Activated CD4-positive, alpha-beta memory T cell treated with anti-CD3 and anti-CD28 coated beads, Interleukin-2, amount 10 ng/mL, durations not matched to agents 7 days and 5 days (primary cell): Measurements from ENCODE around the gene POMGNT2. TPM values are rescaled to one million over a fixed set of nuclear protein-coding genes. Genes with fewer than 3 reads are reported as not detected.

ENCODE experiments used
- CTCF ChIA-PET: fragments of 350-600 bp; sonication (Branson Sonifier 250); formaldehyde crosslinking; loops from one replicate; lab custom pipeline; 2021; ENCODE audit warnings: antibody characterized with exemption, inconsistent platforms; lab: Charles Lee
- POLR2A ChIA-PET: fragments of 350-600 bp; sonication (Branson Sonifier 250); formaldehyde crosslinking; loops from one replicate; lab custom pipeline; 2021; ENCODE audit warnings: antibody characterized with exemption; lab: Charles Lee
- DNase-seq: peaks from one replicate; pipeline ENCODE4 v3.0.0-alpha.2; 2020
- H3K27ac Mint-ChIP-seq: one replicate; pipeline ENCODE4 v1.8.0; 2021; ENCODE audit warnings: mild to moderate bottlenecking, mixed read lengths
- H3K27me3 Mint-ChIP-seq: one replicate; pipeline ENCODE4 v1.8.0; 2021; ENCODE audit warnings: mixed read lengths
- H3K36me3 Mint-ChIP-seq: one replicate; pipeline ENCODE4 v1.8.0; 2021; ENCODE audit warnings: low read depth, mixed read lengths
- H3K4me1 Mint-ChIP-seq: one replicate; pipeline ENCODE4 v1.8.0; 2021; ENCODE audit warnings: mixed read lengths
- H3K4me3 Mint-ChIP-seq: one replicate; pipeline ENCODE4 v1.8.0; 2021; ENCODE audit warnings: mild to moderate bottlenecking, mixed read lengths
- H3K9me3 Mint-ChIP-seq: one replicate; pipeline ENCODE4 v1.8.0; 2021; ENCODE audit warnings: mixed read lengths
- total RNA-seq, 2 experiments: library from RNA; stranded (reverse); gene quantifications; one replicate each; pipeline ENCODE4 v1.2.3, GENCODE V29; 2021

POMGNT2 gene
- total RNA-seq, 2 experiments from 2014 or later = 6.4 to 7.8 TPM

GRCh38 chr3:43038010-43038409, 67.9 kb downstream of the POMGNT2 start:
- POLR2A ChIA-PET = no interaction called here
- H3K4me3 Mint-ChIP-seq = no peak overlapping the region
- H3K27me3 Mint-ChIP-seq = peaks cover 12% of the 10 kb centered on the region
- H3K36me3 Mint-ChIP-seq = no peaks in the 10 kb centered on the region
- H3K27ac Mint-ChIP-seq = no peak overlapping the region
- no peak for DNase-seq
- H3K9me3 Mint-ChIP-seq = no peaks in the 10 kb centered on the region
- CTCF ChIA-PET = no interaction called here
- peaks cover 12% of the 10 kb centered on the region for H3K4me1 Mint-ChIP-seq

DNA sequence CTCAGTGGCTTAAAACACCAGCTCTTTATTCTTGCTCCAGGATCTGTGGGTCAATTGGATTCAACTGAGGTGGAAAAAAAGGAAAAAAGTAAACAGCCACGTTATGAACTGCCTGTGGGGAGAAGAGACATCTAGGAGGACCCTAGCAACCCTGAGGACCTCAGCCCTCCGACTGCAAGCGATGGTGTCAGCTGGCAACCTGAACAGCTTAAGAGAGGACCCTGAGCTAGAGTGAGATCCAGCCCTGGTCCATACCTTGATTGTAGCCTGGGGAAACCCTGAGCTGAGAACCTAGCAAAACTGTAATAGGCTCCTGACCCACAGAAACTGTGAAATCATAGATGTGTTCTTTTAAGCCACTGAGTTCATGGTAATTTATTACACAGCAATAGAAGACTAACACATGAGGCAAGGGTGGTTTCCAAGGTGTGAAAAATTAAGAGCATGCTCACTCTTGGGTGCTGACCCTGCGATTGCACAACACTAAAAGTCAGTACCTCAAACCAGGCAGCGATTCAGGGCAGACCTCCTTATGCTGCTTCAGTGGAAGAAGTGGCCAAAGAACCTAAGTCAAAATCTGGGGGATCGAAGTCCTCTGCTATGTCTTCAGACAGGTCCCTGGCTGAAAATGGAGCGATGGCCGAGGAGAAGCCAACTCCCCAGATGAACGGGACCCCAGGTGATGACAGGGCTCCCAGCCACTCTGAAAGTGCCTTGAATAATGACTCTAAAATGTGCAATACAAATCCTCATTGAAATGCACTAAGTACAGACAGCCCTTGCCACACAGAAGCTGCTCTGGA, 69.1 kb downstream of the POMGNT2 start:
- Mint-ChIP-seq H3K9me3 (no peaks in the 10 kb centered on the region), H3K27ac (no peak overlapping the region)

GRCh38 chr3:43035801-43036365, 70.0 kb downstream of the POMGNT2 start:
- no peak for DNase-seq
- Mint-ChIP-seq H3K27ac (no peak overlapping the region), H3K27me3 (peaks cover 12% of the 10 kb centered on the region), H3K4me1 (peaks cover 12% of the 10 kb centered on the region), H3K4me3 (no peak overlapping the region), H3K36me3 (no peaks in the 10 kb centered on the region), H3K9me3 (no peaks in the 10 kb centered on the region)
- CTCF ChIA-PET = no interaction called here
- POLR2A ChIA-PET = no interaction called here

More for the DNA sequence above, 69.1 kb downstream of the POMGNT2 start:
- no peak for DNase-seq
- H3K27me3 Mint-ChIP-seq = peaks cover 12% of the 10 kb centered on the region
- no peak overlapping the region for H3K4me3 Mint-ChIP-seq
- H3K4me1 Mint-ChIP-seq = peaks cover 12% of the 10 kb centered on the region
- ChIA-PET POLR2A (no interaction called here), CTCF (no interaction called here)
- H3K36me3 Mint-ChIP-seq = no peaks in the 10 kb centered on the region

DNA sequence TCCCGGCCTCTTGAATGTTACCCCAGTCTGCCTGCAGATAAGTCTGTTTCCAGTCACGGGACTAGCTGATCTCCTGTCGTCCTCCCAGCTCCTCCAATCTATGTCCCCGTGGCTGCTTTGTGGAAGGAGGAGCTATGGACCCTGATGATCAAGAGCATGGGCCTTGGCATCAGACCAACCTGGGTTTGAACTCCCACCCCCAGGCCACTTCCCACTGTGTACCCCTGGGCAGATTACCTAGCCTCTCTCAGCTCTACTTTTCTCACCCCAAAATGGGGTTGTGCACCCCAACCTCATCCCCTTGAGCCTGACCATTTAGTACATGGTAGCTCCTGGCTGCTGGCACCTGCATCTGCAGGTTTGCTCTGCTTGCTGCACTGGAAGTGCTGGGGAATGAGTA, 71.0 kb downstream of the POMGNT2 start:
- H3K9me3 Mint-ChIP-seq = no peaks in the 10 kb centered on the region
- H3K27me3 Mint-ChIP-seq = peaks cover 12% of the 10 kb centered on the region
- ChIA-PET POLR2A (no interaction called here), CTCF (no interaction called here)
- H3K36me3 Mint-ChIP-seq = no peaks in the 10 kb centered on the region
- no peak for DNase-seq
- H3K27ac Mint-ChIP-seq = no peak overlapping the region
- H3K4me1 Mint-ChIP-seq = peaks cover 12% of the 10 kb centered on the region
- H3K4me3 Mint-ChIP-seq = no peak overlapping the region

DNA sequence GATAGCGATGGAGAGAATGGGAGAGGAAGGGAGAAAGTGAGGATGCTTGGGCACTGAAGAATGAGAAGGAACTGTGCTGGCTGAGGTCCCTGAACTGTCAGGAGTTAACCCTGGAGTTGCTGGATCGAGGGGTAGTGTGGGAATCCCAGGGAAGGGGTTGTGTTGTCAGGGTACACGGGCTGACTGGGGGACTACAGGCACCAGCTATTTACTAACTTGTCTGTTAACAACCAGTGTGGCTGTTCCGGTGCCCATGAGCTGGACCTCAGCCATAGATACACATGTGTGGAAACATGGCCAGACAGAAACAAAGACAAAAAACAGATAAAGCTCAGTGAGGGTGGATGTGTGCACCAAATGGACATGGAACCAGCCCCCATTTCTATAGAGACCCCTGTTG, 71.7 kb downstream of the POMGNT2 start:
- Mint-ChIP-seq H3K36me3 (no peaks in the 10 kb centered on the region), H3K27ac (no peak overlapping the region), H3K27me3 (peaks cover 12% of the 10 kb centered on the region), H3K9me3 (no peaks in the 10 kb centered on the region), H3K4me1 (peaks cover 10% of the 10 kb centered on the region), H3K4me3 (no peak overlapping the region)
- ChIA-PET CTCF (interaction anchor here (1.4 kb wide), 1 partner anchor 11 kb away, joined by 4 read pairs; no protein-coding TSS in a partner anchor), POLR2A (no interaction called here)
- DNase-seq = no peak

DNA sequence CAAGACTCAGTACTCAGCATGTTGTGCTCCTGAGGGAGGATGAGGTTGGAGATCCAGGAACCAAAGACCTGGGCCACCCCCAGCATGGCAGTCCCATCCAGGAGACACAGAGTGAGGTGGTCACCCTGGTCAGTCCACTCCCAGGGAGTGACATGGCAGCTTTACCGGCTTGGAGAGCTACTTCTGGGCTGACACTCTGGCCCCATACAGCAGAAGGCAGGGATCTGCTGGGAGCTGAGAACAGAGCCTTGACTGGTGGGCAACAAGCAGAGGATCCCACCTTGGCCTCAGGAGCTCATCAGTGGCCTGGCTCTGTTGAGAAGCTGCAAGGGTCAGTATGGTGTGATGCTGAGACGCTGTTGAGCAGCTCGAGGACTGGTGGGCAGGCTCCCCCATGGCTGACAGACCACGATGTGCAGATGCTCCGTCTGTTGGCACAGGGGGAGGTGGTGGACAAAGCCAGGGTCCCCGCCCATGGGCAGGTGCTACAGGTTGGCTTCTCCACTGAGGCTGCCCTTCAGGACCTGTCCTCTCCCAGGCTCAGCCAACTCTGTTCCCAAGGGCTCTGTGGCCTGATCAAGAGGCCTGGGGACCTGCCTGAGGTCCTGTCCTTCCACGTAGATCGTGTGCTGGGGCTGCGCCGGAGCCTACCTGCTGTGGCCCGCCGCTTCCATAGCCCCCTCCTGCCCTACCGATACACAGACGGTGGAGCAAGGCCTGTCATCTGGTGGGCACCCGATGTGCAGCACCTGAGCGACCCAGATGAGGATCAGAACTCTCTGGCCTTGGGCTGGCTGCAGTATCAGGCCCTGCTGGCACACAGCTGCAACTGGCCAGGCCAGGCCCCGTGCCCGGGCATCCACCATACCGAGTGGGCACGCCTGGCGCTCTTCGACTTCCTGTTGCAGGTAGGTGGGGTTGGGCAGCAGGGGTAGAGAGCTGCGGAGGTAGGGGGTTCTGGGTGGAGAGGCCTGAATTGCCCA, 72.9 kb downstream of the POMGNT2 start:
- H3K9me3 Mint-ChIP-seq = no peaks in the 10 kb centered on the region
- H3K36me3 Mint-ChIP-seq = no peaks in the 10 kb centered on the region
- CTCF ChIA-PET = interaction anchor here (1.4 kb wide), 1 partner anchor 10 kb away, joined by 4 read pairs; no protein-coding TSS in a partner anchor
- no peak for DNase-seq
- POLR2A ChIA-PET = no interaction called here
- no peak overlapping the region for H3K27ac Mint-ChIP-seq
- peaks cover 4% of the 10 kb centered on the region for H3K27me3 Mint-ChIP-seq
- no peak overlapping the region for H3K4me3 Mint-ChIP-seq
- H3K4me1 Mint-ChIP-seq = peaks cover 2% of the 10 kb centered on the region

GRCh38 chr3:43031889-43032545, 73.9 kb downstream of the POMGNT2 start:
- no peak overlapping the region for H3K4me3 Mint-ChIP-seq
- no peaks in the 10 kb centered on the region for H3K36me3 Mint-ChIP-seq
- no peak overlapping the region for H3K27ac Mint-ChIP-seq
- H3K27me3 Mint-ChIP-seq = peaks cover 4% of the 10 kb centered on the region
- H3K4me1 Mint-ChIP-seq = no peaks in the 10 kb centered on the region
- CTCF ChIA-PET = no interaction called here
- no peaks in the 10 kb centered on the region for H3K9me3 Mint-ChIP-seq
- no peak for DNase-seq
- POLR2A ChIA-PET = no interaction called here

GRCh38 chr3:43031485-43031884, 74.4 kb downstream of the POMGNT2 start:
- Mint-ChIP-seq H3K27me3 (peaks cover 4% of the 10 kb centered on the region), H3K9me3 (no peaks in the 10 kb centered on the region), H3K36me3 (no peaks in the 10 kb centered on the region), H3K4me3 (no peak overlapping the region), H3K27ac (no peak overlapping the region), H3K4me1 (no peaks in the 10 kb centered on the region)
- no peak for DNase-seq
- CTCF ChIA-PET = no interaction called here
- POLR2A ChIA-PET = no interaction called here

DNA sequence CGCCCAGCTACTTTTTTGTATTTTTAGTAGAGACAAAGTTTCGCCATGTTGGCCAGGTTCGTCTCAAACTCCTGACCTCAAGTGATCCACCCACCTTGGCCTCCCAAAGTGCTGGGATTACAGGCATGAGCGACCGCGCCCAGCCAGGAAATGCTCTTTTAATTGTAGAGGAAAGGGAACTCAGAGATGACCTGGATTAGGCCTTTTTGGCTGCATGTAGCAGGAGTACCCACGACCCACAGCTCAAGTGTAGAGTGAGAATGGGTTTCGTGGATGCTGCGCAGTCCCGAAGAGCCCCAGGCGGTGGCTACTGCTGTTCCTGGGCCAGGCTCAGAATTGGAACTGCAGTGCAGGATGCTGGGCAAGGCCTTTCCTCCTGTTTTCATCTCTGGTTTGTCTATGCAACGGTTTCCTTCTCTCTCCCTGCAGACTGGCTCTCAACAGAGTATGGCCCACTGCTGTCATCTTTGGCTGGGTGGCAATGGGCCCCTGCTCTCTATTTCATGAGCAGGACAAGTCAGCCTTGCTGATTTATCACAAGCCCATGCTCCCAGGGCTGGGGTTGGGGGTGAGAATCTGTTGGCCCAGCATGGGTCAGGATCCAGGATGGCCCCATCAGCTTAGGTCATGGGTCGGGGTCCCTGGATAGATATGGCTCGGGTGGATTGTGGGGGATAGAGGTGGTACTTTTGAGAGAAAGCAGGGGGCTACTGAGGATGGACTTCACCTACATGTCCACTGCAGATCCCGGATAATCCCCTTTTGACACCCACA, 75.5 kb downstream of the POMGNT2 start:
- ChIA-PET POLR2A (no interaction called here), CTCF (no interaction called here)
- Mint-ChIP-seq H3K27ac (no peak overlapping the region), H3K4me1 (no peaks in the 10 kb centered on the region), H3K27me3 (peaks cover 4% of the 10 kb centered on the region), H3K9me3 (no peaks in the 10 kb centered on the region), H3K36me3 (no peaks in the 10 kb centered on the region), H3K4me3 (no peak overlapping the region)
- no peak for DNase-seq

Other genes with a start within 250 kb of the POMGNT2 start
- not detected for gene CYP8B1, start 230.2 kb downstream of the POMGNT2 start, total RNA-seq
- under 1 TPM; 0.10 to 0.40 TPM for gene ZNF662, start 199.9 kb downstream of the POMGNT2 start, total RNA-seq
- not detected for gene GASK1A, start 126.8 kb downstream of the POMGNT2 start, total RNA-seq
- gene SNRK, start 180.5 kb upstream of the POMGNT2 start, total RNA-seq = 10 to 100 TPM; 71.0 to 73.1 TPM